Amniotic epithelial cell (primary cell): ENCODE data around the gene ZFR2.
A peak's percentile ranks its signal among the peaks of the same experiment; 100 is the strongest.
"Not testable (repeated sequence)": the region's sequence is repeated elsewhere in the genome, so short reads cannot be mapped to it uniquely, and the experiment has no call there.

ENCODE experiments used
- DNase-seq: peaks from one replicate; pipeline ENCODE4 v3.0.0-alpha.2; 2010; ENCODE audit warnings: low read depth

ZFR2 gene

GRCh38 chr19:3770136-3770999 lies 98.5 kb downstream of the ZFR2 start:
- DNase-seq, result no peak

DNA sequence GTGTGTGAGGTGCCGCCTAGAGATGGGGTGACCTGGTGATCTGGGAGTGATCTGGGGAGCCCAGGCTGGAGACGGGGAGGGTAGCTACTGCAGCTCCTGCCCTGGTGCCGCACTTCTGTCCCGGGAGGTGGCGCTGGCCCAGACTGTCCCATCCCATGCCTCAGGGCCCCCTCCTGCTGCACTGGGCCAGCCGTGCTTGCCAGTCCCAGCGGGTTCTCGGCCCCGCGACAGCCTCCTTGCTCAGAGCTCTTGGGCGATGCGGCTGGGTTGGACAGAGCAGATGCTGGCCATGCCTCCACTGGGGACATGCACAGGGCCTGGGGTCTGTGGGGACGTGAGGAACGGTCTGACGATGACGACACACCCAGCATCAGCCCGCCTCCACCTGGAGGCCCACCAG lies 99.3 kb downstream of the ZFR2 start:
- DNase-seq, result no peak

- no peak for DNase-seq
Measured at GRCh38 chr19:3768748-3769099, 100.1 kb downstream of the ZFR2 start.

DNA sequence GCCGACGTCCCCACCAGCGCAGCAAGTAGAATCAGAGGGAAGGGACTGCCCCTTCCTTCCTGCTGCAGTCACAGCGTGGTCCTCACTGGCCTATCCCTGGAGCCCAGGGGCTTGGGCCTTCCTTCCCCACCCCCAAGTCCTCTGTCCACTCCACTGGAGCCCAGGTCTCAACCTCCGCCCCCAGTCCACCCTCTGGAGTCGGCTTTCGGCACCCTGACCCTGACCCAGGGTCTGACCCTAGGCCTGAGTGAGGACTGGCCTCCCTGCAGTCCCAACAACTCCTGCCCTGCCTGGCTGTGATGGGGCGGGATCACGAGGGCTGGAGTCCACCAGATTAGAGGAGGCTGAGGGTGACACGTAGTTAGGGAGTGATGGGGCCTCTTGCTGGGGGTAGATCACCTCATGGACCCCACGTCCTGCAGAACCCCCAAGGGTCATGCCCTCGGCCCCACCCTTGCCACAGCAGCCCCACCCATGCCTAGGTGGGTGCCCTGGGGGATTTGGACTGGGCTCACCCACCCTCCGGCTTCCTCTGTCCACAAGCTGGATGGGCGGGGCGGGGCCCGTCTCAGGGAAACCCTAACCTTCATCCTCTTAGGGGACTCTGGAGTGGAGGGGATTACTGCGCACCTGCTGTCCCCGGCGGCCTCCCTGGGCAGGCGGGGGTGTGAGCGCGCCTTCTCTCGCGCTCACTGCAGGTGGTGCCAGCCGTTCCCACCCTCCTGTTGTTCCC lies 100.7 kb downstream of the ZFR2 start:
- no peak for DNase-seq

DNA sequence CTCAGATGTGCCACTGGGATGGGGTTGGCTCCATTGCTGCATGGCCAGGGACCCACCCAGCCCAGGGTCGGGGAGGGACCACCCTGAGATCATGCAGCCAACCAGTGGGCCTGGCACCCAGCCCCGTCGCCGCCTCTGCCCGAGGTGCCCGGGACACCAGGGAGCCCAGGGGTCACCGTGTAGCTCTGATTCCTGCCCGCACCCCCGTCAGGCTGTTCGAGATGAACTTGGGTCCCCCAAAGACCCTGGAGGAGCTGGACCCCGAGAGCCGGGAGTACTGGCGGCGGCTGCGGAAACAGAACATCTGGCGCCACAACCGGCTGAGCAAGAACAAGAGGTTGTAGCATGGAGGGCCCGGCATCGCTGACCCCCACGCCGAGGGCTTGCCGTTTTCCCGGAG lies 101.8 kb downstream of the ZFR2 start:
- DNase-seq, result no peak

DNA sequence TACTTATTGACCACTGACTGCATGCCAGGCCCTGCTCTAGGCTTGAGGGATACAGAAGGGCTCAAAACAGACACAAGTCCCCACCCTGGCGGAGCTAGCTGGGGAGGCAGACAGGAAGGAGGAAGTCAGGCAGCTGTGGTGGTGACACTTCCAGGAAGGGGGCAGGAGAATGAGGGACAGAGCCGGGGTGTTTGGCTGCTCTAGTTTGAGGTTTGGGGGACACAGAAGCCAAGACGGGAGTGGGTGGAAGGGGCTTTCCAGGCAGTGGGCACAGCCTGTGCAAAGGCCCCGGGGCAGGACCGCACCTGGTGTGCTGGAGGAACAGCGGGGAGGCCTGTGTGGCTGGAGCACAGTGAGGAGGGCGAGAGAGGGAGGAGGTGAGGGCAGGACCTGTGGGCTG lies 102.3 kb downstream of the ZFR2 start:
- DNase-seq, result no peak

- peak; percentile 20 for DNase-seq
Measured at GRCh38 chr19:3765757-3766156, 103.1 kb downstream of the ZFR2 start.

DNA sequence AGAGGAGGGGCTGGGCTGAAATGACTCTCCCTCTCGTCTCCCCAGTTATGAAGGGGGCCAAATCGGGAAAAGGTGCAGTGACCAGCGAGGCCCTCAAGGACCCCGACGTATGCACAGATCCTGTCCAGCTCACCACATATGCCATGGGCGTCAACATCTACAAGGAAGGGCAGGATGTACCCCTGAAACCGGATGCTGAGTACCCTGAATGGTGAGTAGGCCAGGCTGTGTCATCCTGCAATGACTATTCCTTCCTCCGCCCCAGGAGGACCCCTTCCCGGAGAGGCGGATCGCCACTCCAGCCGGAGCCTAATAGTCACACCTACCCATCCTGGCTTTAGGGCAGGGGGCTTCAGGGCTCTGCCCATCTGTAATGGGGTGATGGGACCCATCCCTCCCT lies 103.7 kb downstream of the ZFR2 start:
- DNase-seq, result no peak

- DNase-seq, result peak; percentile 100
Measured at GRCh38 chr19:3762501-3763459, 106.1 kb downstream of the ZFR2 start, which contains the start of gene MRPL54. MRPL54 (plus strand) TSS chr19:3762682; CDS start chr19:3762701, 19 bp downstream.

GRCh38 chr19:3762130-3762473 lies 106.7 kb downstream of the ZFR2 start:
- DNase-seq, result no peak

GRCh38 chr19:3761382-3762129 lies 107.3 kb downstream of the ZFR2 start, which contains the start of gene APBA3:
APBA3 (minus strand) TSS chr19:3761692; CDS start chr19:3760264, 1,428 bp downstream.
- peak; percentile 71 for DNase-seq

- peak; percentile 9 for DNase-seq
Measured at GRCh38 chr19:3760871-3761361, 107.9 kb downstream of the ZFR2 start.

DNA sequence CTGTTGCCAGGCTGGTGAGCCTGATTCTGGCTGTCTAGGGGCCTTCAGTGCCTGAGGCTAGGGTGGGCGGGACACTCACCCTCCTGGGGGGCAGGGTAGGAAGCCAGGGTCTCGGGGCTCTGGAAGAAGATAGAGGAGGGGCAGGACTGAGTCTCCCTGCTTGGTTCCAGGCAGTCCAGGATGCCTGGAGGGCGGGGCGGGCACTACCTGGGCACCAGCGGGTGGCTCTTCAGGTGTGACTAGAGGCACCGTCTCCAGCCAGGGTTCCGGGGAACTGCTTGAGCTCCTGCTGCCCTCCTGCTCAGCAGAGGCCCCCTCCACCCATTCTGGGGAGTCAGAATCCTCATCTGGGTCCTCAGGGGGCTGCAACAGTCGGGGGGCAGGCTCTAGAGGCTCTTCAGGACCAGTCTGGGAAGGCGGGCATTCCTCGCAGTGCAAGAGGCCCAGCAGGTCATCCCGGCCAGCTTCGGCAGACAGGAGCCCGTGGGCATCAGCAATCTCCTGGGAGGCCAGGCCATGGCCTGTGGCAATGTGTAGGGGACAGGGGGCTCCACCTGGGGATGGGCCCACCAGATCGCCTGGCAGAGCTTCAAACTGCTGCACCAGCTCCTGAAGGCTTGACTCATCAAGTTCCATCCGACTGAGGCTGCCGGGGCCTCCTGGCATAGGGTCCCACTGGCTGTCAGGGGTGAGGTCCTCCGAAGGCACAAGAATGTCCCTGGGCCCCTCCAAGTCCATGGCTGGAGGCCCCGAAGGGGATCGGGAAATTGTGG lies 109.2 kb downstream of the ZFR2 start:
- no peak for DNase-seq

DNA sequence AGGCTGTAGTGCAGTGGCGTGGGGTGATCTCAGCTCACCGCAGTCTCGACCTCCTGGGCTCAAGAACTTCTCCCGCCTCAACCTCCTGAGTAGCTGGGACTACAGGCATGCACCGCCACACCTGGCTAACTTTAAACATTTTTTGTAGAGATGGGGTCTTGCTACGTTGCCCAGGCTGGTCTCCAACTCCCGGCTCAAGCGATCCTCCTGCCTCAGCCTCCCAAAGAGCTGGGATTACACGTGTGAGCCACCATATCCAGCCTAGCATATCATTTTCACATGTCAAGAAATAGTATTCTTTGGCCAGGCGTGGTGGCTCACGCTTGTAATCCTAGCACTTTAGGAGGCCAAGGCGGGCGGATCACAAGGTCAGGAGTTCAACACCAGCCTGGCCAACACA lies 110.5 kb downstream of the ZFR2 start:
- DNase-seq, result not testable (repeated sequence)

- DNase-seq, result not testable (repeated sequence)
Measured at GRCh38 chr19:3757705-3758104, 111.1 kb downstream of the ZFR2 start.
